GM04504 (cell line): ENCODE measurements around the gene AGXT.

ENCODE experiments used
- DNase-seq: peaks from one replicate; pipeline ENCODE4 v3.0.0-alpha.2; 2012; ENCODE audit warnings: low read depth

Gene AGXT

DNA sequence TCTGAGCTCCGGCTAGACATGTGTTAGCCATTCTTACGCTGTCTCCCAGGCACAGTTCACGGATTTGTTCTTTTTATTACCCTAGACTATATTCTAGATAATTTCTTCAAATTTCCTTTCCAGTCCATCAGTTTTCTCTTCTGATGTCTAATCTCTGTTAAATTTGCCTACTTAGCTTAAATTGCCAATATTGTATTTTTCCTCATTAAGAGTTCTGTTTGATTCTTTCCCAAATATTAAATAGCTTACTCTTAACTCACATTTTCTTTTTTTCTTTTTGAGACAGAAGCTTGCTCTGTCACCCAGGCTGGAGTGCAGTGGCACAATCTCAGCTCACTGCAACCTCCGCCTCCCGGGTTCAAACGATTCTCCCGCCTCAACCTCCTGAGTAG, 58.8 kb downstream of the AGXT start:
- DNase-seq, result no peak

DNA sequence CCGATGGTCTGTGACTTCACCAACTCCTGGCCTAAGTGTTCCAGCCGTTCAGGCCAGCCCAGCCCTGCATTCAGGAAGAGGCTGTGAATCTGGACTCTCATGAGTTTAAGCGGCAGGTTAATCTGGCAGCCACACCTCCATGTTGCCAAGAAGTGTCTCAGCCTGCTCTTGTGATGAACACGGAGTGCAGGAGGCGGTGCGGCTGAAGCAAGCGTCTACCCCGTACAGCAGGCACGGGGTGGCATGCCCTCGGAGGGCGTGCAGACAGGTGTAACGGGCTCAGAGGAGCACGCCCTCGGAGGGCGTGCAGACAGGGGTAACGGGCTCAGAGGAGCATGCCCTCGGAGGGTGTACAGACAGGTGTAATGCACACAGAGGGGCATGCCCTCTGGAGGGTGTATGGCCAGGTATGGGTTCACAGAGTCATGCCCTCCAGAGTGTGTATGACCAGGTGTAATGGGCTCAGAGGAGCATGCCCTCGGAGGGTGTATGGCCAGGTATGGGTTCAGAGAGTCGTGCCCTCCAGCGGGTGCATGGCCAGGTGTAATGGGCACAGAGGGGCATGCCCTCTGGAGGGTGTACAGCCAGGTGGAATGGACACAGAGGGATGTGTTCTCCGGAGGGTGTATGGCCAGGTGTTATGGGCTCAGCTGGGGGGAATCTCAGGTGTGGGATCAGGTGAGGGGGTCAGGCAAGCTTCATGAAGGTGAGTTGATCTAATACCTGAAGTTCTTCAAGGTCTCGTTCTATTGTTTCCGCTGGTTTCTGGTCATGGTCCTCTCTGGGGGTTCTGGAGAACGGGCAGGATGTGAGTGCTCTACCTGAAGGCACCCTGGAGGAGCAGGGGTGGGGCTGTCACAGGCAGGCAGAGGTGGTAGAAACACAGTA, 60.1 kb downstream of the AGXT start:
- no peak for DNase-seq

DNA sequence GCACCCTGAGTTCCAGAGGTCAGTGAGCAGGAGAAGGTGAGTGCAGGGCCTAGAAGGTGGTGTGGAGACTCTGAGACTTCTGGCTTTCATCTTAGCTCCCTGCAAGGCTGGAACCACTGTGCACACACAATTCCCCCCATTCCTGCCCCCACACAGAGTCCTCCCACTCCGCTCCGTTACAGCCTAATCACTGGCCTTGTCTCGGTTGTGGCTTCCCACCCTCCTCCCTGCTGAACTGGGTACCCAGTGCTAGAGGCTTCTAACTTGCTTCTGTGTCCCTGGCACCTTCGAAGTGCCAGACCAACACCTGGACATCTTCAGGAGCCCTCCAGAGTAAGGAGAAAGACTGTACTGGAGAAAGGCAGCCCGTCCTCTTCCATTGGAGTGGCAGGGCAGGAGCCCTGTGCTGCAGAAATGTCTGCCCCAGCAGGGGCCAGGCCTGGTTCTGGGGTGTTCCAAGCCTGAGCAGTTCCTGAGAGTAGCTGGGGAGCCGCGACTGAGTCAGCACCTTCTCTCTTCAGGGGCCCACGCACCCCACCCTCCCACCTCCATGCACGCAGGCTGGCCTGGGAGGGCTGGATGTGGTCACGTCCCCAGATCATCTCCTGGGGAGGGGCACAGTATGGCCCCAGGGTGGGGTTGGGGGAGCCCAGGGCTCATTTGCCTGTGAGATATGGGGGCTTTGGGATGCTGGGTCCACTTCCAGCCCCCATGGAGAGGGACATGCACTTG, 60.9 kb downstream of the AGXT start:
- DNase-seq, result no peak
